ENCODE data around the gene QDPR. TPM values are rescaled to one million over a fixed set of nuclear protein-coding genes. Genes with fewer than 3 reads are reported as not detected.
"Not testable (repeated sequence)": the region's sequence is repeated elsewhere in the genome, so short reads cannot be mapped to it uniquely, and the experiment has no call there.

Gene QDPR
- total RNA-seq, 1 donor from 2014 or later, result 17.0 TPM

GRCh38 chr4:17448689-17449088 lies 63.2 kb downstream of the QDPR start:
- peaks cover 13% of the 10 kb centered on the region for H3K27me3 Mint-ChIP-seq (ENCODE audit: unreplicated experiment)
- no peak for TF ChIP-seq CTCF (IDR thresholded peaks at IDR 0.05)
- H3K4me1 Mint-ChIP-seq (ENCODE audit: unreplicated experiment), result no peaks in the 10 kb centered on the region
- no peak for DNase-seq (ENCODE audit: extremely low spot score, unreplicated experiment)
- no peak overlapping the region for H3K4me3 Mint-ChIP-seq (ENCODE audit: unreplicated experiment)
- peaks cover 4% of the 10 kb centered on the region for H3K9me3 Mint-ChIP-seq (ENCODE audit: unreplicated experiment)
- no peak overlapping the region for H3K27ac Mint-ChIP-seq (ENCODE audit: unreplicated experiment)
- H3K36me3 Mint-ChIP-seq (ENCODE audit: unreplicated experiment), result no peaks in the 10 kb centered on the region

- Mint-ChIP-seq H3K27me3 (ENCODE audit: unreplicated experiment) (peaks cover 13% of the 10 kb centered on the region), H3K4me3 (ENCODE audit: unreplicated experiment) (no peak overlapping the region), H3K4me1 (ENCODE audit: unreplicated experiment) (no peaks in the 10 kb centered on the region), H3K27ac (ENCODE audit: unreplicated experiment) (no peak overlapping the region), H3K9me3 (ENCODE audit: unreplicated experiment) (peaks cover 4% of the 10 kb centered on the region), H3K36me3 (ENCODE audit: unreplicated experiment) (no peaks in the 10 kb centered on the region)
- DNase-seq (ENCODE audit: extremely low spot score, unreplicated experiment), result no peak
- TF ChIP-seq CTCF (IDR thresholded peaks at IDR 0.05), result peak; percentile 84
These were observed 64.1 kb downstream of the QDPR start for GRCh38 chr4:17447675-17448298.

- H3K36me3 Mint-ChIP-seq (ENCODE audit: unreplicated experiment), result no peaks in the 10 kb centered on the region
- peaks cover 13% of the 10 kb centered on the region for H3K27me3 Mint-ChIP-seq (ENCODE audit: unreplicated experiment)
- peaks cover 4% of the 10 kb centered on the region for H3K9me3 Mint-ChIP-seq (ENCODE audit: unreplicated experiment)
- H3K4me3 Mint-ChIP-seq (ENCODE audit: unreplicated experiment), result no peak overlapping the region
- no peak overlapping the region for H3K27ac Mint-ChIP-seq (ENCODE audit: unreplicated experiment)
- no peak for TF ChIP-seq CTCF (IDR thresholded peaks at IDR 0.05)
- no peaks in the 10 kb centered on the region for H3K4me1 Mint-ChIP-seq (ENCODE audit: unreplicated experiment)
- DNase-seq (ENCODE audit: extremely low spot score, unreplicated experiment), result no peak
These were observed 64.8 kb downstream of the QDPR start for GRCh38 chr4:17447056-17447455.

- not testable (repeated sequence) for H3K4me3 Mint-ChIP-seq (ENCODE audit: unreplicated experiment); DNase-seq (ENCODE audit: extremely low spot score, unreplicated experiment); H3K9me3 Mint-ChIP-seq (ENCODE audit: unreplicated experiment); H3K27ac Mint-ChIP-seq (ENCODE audit: unreplicated experiment); H3K4me1 Mint-ChIP-seq (ENCODE audit: unreplicated experiment); H3K36me3 Mint-ChIP-seq (ENCODE audit: unreplicated experiment)
- peaks cover 12% of the 10 kb centered on the region for H3K27me3 Mint-ChIP-seq (ENCODE audit: unreplicated experiment)
These were observed 69.4 kb downstream of the QDPR start for GRCh38 chr4:17442477-17442876.

DNA sequence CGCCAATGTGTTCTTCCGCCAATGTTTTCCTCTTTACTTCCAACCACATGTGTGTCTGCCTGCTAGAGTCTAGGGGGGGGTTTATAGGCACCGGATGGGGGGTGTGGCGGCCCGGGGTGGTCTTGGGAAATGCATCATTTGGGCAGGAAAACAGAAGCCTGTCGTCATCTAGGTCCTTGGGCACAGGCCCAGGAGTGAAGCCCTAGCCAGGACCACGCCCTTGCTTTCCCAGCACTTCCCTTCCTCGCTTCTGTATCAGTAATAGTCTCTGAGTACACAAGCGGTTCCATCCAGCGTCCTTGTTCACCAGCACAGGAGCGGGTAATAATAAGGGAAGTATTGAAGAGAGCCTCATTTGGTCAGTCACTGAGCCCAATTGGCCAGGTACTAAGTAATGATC lies 74.5 kb downstream of the QDPR start:
- Mint-ChIP-seq H3K4me1 (ENCODE audit: unreplicated experiment) (no peaks in the 10 kb centered on the region), H3K27ac (ENCODE audit: unreplicated experiment) (no peak overlapping the region), H3K27me3 (ENCODE audit: unreplicated experiment) (no peaks in the 10 kb centered on the region), H3K4me3 (ENCODE audit: unreplicated experiment) (no peak overlapping the region), H3K9me3 (ENCODE audit: unreplicated experiment) (peaks cover 7% of the 10 kb centered on the region), H3K36me3 (ENCODE audit: unreplicated experiment) (no peaks in the 10 kb centered on the region)
- DNase-seq (ENCODE audit: extremely low spot score, unreplicated experiment), result no peak
- TF ChIP-seq CTCF (IDR thresholded peaks at IDR 0.05), result no peak

- no peaks in the 10 kb centered on the region for H3K27me3 Mint-ChIP-seq (ENCODE audit: unreplicated experiment)
- H3K36me3 Mint-ChIP-seq (ENCODE audit: unreplicated experiment), result no peaks in the 10 kb centered on the region
- peaks cover 11% of the 10 kb centered on the region for H3K9me3 Mint-ChIP-seq (ENCODE audit: unreplicated experiment)
- H3K4me3 Mint-ChIP-seq (ENCODE audit: unreplicated experiment), result no peak overlapping the region
- no peak for TF ChIP-seq CTCF (IDR thresholded peaks at IDR 0.05)
- H3K27ac Mint-ChIP-seq (ENCODE audit: unreplicated experiment), result no peak overlapping the region
- no peak for DNase-seq (ENCODE audit: extremely low spot score, unreplicated experiment)
- H3K4me1 Mint-ChIP-seq (ENCODE audit: unreplicated experiment), result no peaks in the 10 kb centered on the region
These were observed 75.2 kb downstream of the QDPR start for GRCh38 chr4:17436750-17437090.
